ENCODE measurements around the gene ADAMTSL1. TPM values are rescaled to one million over a fixed set of nuclear protein-coding genes. Genes with fewer than 3 reads are reported as not detected.
A peak's percentile ranks its signal among the peaks of the same experiment; 100 is the strongest.

Gene ADAMTSL1
- total RNA-seq, 1 donor from 2014 or later: 12.6 TPM

GRCh38 chr9:18819418-18819817, 345.5 kb downstream of the ADAMTSL1 start:
- Mint-ChIP-seq H3K36me3 (ENCODE audit: low read depth, unreplicated experiment) (peaks cover 6% of the 10 kb centered on the region), H3K27me3 (ENCODE audit: low read depth, unreplicated experiment) (no peaks in the 10 kb centered on the region)

GRCh38 chr9:18820566-18821095, 346.7 kb downstream of the ADAMTSL1 start:
- Mint-ChIP-seq H3K36me3 (ENCODE audit: low read depth, unreplicated experiment) (peaks cover 6% of the 10 kb centered on the region), H3K9me3 (ENCODE audit: unreplicated experiment) (peaks cover 5% of the 10 kb centered on the region), H3K27me3 (ENCODE audit: low read depth, unreplicated experiment) (no peaks in the 10 kb centered on the region), H3K27ac (ENCODE audit: unreplicated experiment) (no peak overlapping the region), H3K4me3 (ENCODE audit: unreplicated experiment) (no peak overlapping the region), H3K4me1 (ENCODE audit: low read depth, unreplicated experiment) (no peaks in the 10 kb centered on the region)
- DNase-seq (ENCODE audit: low read depth) (no peak), FAIRE-seq (no peak)
- Histone ChIP-seq H3K9me3 (ENCODE audit: insufficient read depth, low read depth, low read length) (no peaks in the 10 kb centered on the region), H3K79me2 (ENCODE audit: insufficient read depth, low read length) (no peaks in the 10 kb centered on the region), H3K4me2 (ENCODE audit: low read length) (no peak overlapping the region), H2AFZ (ENCODE audit: low read depth, low read length) (no peak overlapping the region), H3K27me3 (ENCODE audit: insufficient read depth, low read length) (no peaks in the 10 kb centered on the region), H4K20me1 (ENCODE audit: insufficient read depth, low read length) (peaks cover 3% of the 10 kb centered on the region), H3K4me3 (ENCODE audit: insufficient read depth, low read depth, low read length) (no peak overlapping the region), H3K4me1 (ENCODE audit: insufficient read depth, low read length) (no peaks in the 10 kb centered on the region), H3K9ac (ENCODE audit: low read length) (no peak overlapping the region), H3K27ac (ENCODE audit: low read depth, low read length) (no peak overlapping the region), H3K36me3 (ENCODE audit: insufficient read depth, low read length) (peaks cover 36% of the 10 kb centered on the region)
- TF ChIP-seq CTCF (IDR thresholded peaks at IDR 0.05; ENCODE audit: insufficient read depth, low read depth, low read length) (no peak), EZH2 (IDR thresholded peaks at IDR 0.05; ENCODE audit: insufficient read depth, low read length) (no peak)

More at GRCh38 chr9:18819418-18819817, 345.5 kb downstream of the ADAMTSL1 start:
- Histone ChIP-seq H3K27ac (ENCODE audit: low read depth, low read length) (no peak overlapping the region), H3K4me3 (ENCODE audit: insufficient read depth, low read depth, low read length) (no peak overlapping the region), H3K27me3 (ENCODE audit: insufficient read depth, low read length) (no peaks in the 10 kb centered on the region), H2AFZ (ENCODE audit: low read depth, low read length) (no peak overlapping the region), H3K9ac (ENCODE audit: low read length) (no peak overlapping the region), H3K4me1 (ENCODE audit: insufficient read depth, low read length) (no peaks in the 10 kb centered on the region), H3K4me2 (ENCODE audit: low read length) (no peak overlapping the region), H3K9me3 (ENCODE audit: insufficient read depth, low read depth, low read length) (no peaks in the 10 kb centered on the region), H4K20me1 (ENCODE audit: insufficient read depth, low read length) (peaks cover 3% of the 10 kb centered on the region), H3K79me2 (ENCODE audit: insufficient read depth, low read length) (no peaks in the 10 kb centered on the region), H3K36me3 (ENCODE audit: insufficient read depth, low read length) (peaks cover 36% of the 10 kb centered on the region)
- DNase-seq (ENCODE audit: low read depth) (no peak), FAIRE-seq (no peak)
- H3K4me3 Mint-ChIP-seq (ENCODE audit: unreplicated experiment): no peak overlapping the region
- no peak for TF ChIP-seq EZH2 (IDR thresholded peaks at IDR 0.05; ENCODE audit: insufficient read depth, low read length)
- TF ChIP-seq CTCF (IDR thresholded peaks at IDR 0.05; ENCODE audit: insufficient read depth, low read depth, low read length): no peak
- H3K27ac Mint-ChIP-seq (ENCODE audit: unreplicated experiment): no peak overlapping the region
- peaks cover 5% of the 10 kb centered on the region for H3K9me3 Mint-ChIP-seq (ENCODE audit: unreplicated experiment)
- no peaks in the 10 kb centered on the region for H3K4me1 Mint-ChIP-seq (ENCODE audit: low read depth, unreplicated experiment)

GRCh38 chr9:18821788-18822187, 347.8 kb downstream of the ADAMTSL1 start:
- Histone ChIP-seq H3K9me3 (ENCODE audit: insufficient read depth, low read depth, low read length) (no peaks in the 10 kb centered on the region), H3K79me2 (ENCODE audit: insufficient read depth, low read length) (no peaks in the 10 kb centered on the region), H3K4me2 (ENCODE audit: low read length) (no peak overlapping the region), H2AFZ (ENCODE audit: low read depth, low read length) (no peak overlapping the region), H3K27ac (ENCODE audit: low read depth, low read length) (no peak overlapping the region), H3K4me1 (ENCODE audit: insufficient read depth, low read length) (no peaks in the 10 kb centered on the region), H3K9ac (ENCODE audit: low read length) (no peak overlapping the region), H3K27me3 (ENCODE audit: insufficient read depth, low read length) (no peaks in the 10 kb centered on the region), H3K36me3 (ENCODE audit: insufficient read depth, low read length) (peaks cover 42% of the 10 kb centered on the region), H4K20me1 (ENCODE audit: insufficient read depth, low read length) (peaks cover 3% of the 10 kb centered on the region), H3K4me3 (ENCODE audit: insufficient read depth, low read depth, low read length) (no peak overlapping the region)
- Mint-ChIP-seq H3K27ac (ENCODE audit: unreplicated experiment) (no peak overlapping the region), H3K4me3 (ENCODE audit: unreplicated experiment) (no peak overlapping the region), H3K4me1 (ENCODE audit: low read depth, unreplicated experiment) (no peaks in the 10 kb centered on the region), H3K36me3 (ENCODE audit: low read depth, unreplicated experiment) (peaks cover 6% of the 10 kb centered on the region), H3K27me3 (ENCODE audit: low read depth, unreplicated experiment) (no peaks in the 10 kb centered on the region), H3K9me3 (ENCODE audit: unreplicated experiment) (peaks cover 5% of the 10 kb centered on the region)
- FAIRE-seq (no peak), DNase-seq (ENCODE audit: low read depth) (peak; percentile 32)
- no peak for TF ChIP-seq EZH2 (IDR thresholded peaks at IDR 0.05; ENCODE audit: insufficient read depth, low read length)
- no peak for TF ChIP-seq CTCF (IDR thresholded peaks at IDR 0.05; ENCODE audit: insufficient read depth, low read depth, low read length)

All from astrocyte (in vitro differentiated cells and primary cell).